Adrenal gland (tissue), 12 donors: ENCODE results near the gene ABCD4. TPM values are rescaled to one million over a fixed set of nuclear protein-coding genes. Genes with fewer than 3 reads are reported as not detected.
"Not testable (repeated sequence)": the region's sequence is repeated elsewhere in the genome, so short reads cannot be mapped to it uniquely, and the experiment has no call there.

Source experiments
- DNase-seq, 7 donors: peaks; one replicate each; pipeline ENCODE4 v3.0.0-alpha.2; 2019 to 2020
- H3K27ac ChIP-seq, 5 donors: fragments of 200-600 bp; sonication (generic) in 4 of 5; 1 replicate in 3 of 5; 2 replicates in 2 of 5; pipeline versions ENCODE4 v1.5.1 to v1.8.0; 2016 to 2020; ENCODE audit warnings: mild to moderate bottlenecking in 1 of 5
- H3K27me3 ChIP-seq: fragments of 200-600 bp; 2 replicates; pipeline ENCODE4 v1.8.0; 2021
- H3K36me3 ChIP-seq, 2 donors: fragments of 200-600 bp; replicated peaks in 1 of 2; 1 replicate in 1 of 2; 2 replicates in 1 of 2; pipeline versions ENCODE4 v1.5.1 to v1.8.0; 2018 to 2022
- H3K4me1 ChIP-seq, 2 donors: fragments of 200-600 bp; replicated peaks in 1 of 2; 1 replicate in 1 of 2; 2 replicates in 1 of 2; pipeline versions ENCODE4 v1.5.1 to v1.8.0; 2018 to 2021
- H3K4me3 ChIP-seq, 4 donors: fragments of 200-600 bp; sonication (generic) in 3 of 4; one replicate each; pipeline ENCODE4 v1.5.1; 2016 to 2018
- H3K9me3 ChIP-seq, 3 donors: fragments of 200-600 bp; sonication (generic) in 1 of 3; replicated peaks in 1 of 3; 1 replicate in 2 of 3; 2 replicates in 1 of 3; pipeline versions ENCODE4 v1.5.1 to v1.8.0; 2016 to 2021
- CTCF ChIP-seq, 6 experiments: fragments of 450-650 bp in 4 of 6; fragments of 200-600 bp in 2 of 6; sonication (generic) in 1 of 6; IDR thresholded peaks; 1 replicate in 5 of 6; 2 replicates in 1 of 6; pipeline versions ENCODE4 v1.5.1 to v1.8.0; 2016 to 2021; ENCODE audit warnings: antibody characterized with exemption in 6 of 6, mild to moderate bottlenecking in 2 of 6, moderate library complexity in 1 of 6
- POLR2A ChIP-seq, 2 donors: fragments of 450-650 bp; IDR thresholded peaks; one replicate each; pipeline ENCODE4 v1.6.1; 2017; ENCODE audit warnings: antibody characterized with exemption in 2 of 2, mild to moderate bottlenecking in 2 of 2, moderate library complexity in 1 of 2
- WGBS, 4 donors: extraction: QIAGEN DNeasy Blood & Tissue Kit in 2 of 4; methylation state at CpG; one replicate each; pipeline versions ENCODE4 v1.1.5 to v1.1.7; 2013 to 2017; 5-methylcytosine and 5-hydroxymethylcytosine counted together
- intact Hi-C, 2 donors: fragments of 100-400 bp; cut with DNase I; formaldehyde crosslinking; loops; one replicate each; pipeline versions ENCODE4 v1.14.1 to v1.15.0; 2022 to 2023
- polyA plus RNA-seq, 3 donors: library from polyadenylated mRNA; stranded (reverse); fragments of 200-250 nt in 2 of 3; fragments of 350-450 nt in 1 of 3; fragmentation: Illumina TruSeq in 1 of 3; extraction: RNeasy Lipid Tissue Mini Kit (QIAGEN cat#74804) in 1 of 3; gene quantifications; one replicate each; pipeline ENCODE4 v1.2.3, GENCODE V29; 2013 to 2014
- total RNA-seq, 9 donors: library from RNA; depleted of rRNA in 4 of 9; stranded (reverse); fragments of >200 nt in 4 of 9; fragments of 120-200 nt in 1 of 9; fragmentation: NEBNext Ultra II Directional in 1 of 9; extraction: Animal tissue kit (Norgen Biotek cat#: 25700) in 1 of 9; gene quantifications; one replicate each; pipeline versions ENCODE4 v1.1.0 to v1.2.4, GENCODE V29; 2013 to 2023
- donor health status: healthy with polysubstance abuse.
- donor health status: Bipolar disorder and iron deficiency.
- donor health status: DM: yes; HTN: yes; CAD: no.
- donor health status: DM: no; HTN: no; CAD: no.
- donor health status: DM: no; HTN: no; CAD: no.
- donor health status: DM: yes; HTN: yes; CAD: no.

The ABCD4 gene
- total and polyA plus RNA-seq, 12 donors, result 18.4 to 111 (median 57.9) TPM

GRCh38 chr14:74275241-74275841 lies 27.4 kb downstream of the ABCD4 start:
- no peaks in the 10 kb centered on the region for H3K36me3 ChIP-seq
- intact Hi-C loops, result no loop called here
- 72 to 86% (median 83%) methylated on average over 6 of the region's 6 CpGs for WGBS, 4 donors
- no peaks in the 10 kb centered on the region for H3K4me1 ChIP-seq
- H3K4me3 ChIP-seq, result no peak overlapping the region
- peaks cover 0 to 3% (median 0%) of the 10 kb centered on the region in 3 donors for H3K9me3 ChIP-seq
- TF ChIP-seq POLR2A (IDR thresholded peaks at IDR 0.05) (no peak), CTCF (IDR thresholded peaks at IDR 0.05) (no peak)
- H3K27me3 ChIP-seq, result no peaks in the 10 kb centered on the region
- no peak for DNase-seq
- H3K27ac ChIP-seq, result no peak overlapping the region

GRCh38 chr14:74271365-74271764 lies 31.4 kb downstream of the ABCD4 start:
- H3K27ac ChIP-seq, result no peak overlapping the region
- no peak overlapping the region for H3K4me3 ChIP-seq
- intact Hi-C loops, result no loop called here
- no peaks in the 10 kb centered on the region for H3K9me3 ChIP-seq
- TF ChIP-seq CTCF (IDR thresholded peaks at IDR 0.05), result no peak
- TF ChIP-seq POLR2A (IDR thresholded peaks at IDR 0.05), result no peak
- H3K4me1 ChIP-seq, result no peaks in the 10 kb centered on the region
- no peaks in the 10 kb centered on the region for H3K27me3 ChIP-seq
- H3K36me3 ChIP-seq, result no peaks in the 10 kb centered on the region
- DNase-seq, result no peak
- 92 to 100% (median 95%) methylated on average over 1 of the region's 1 CpG for WGBS, 4 donors

GRCh38 chr14:74270382-74271177 lies 32.2 kb downstream of the ABCD4 start:
- H3K27me3 ChIP-seq, H3K4me3 ChIP-seq, H3K4me1 ChIP-seq, intact Hi-C loops, H3K9me3 ChIP-seq, H3K36me3 ChIP-seq, H3K27ac ChIP-seq: not testable (repeated sequence)
- DNase-seq, result peak in 4 of 7 donors; percentile 28 to 43 (median 34)
- 60 to 66% (median 63%) methylated on average over 14 of the region's 14 CpGs for WGBS, 4 donors

- Histone ChIP-seq H3K36me3 (no peaks in the 10 kb centered on the region), H3K4me3 (no peak overlapping the region), H3K9me3 (no peaks in the 10 kb centered on the region), H3K4me1 (no peaks in the 10 kb centered on the region), H3K27me3 (no peaks in the 10 kb centered on the region), H3K27ac (no peak overlapping the region)
- 42 to 71% (median 59%) methylated on average over 2 to 3 of the region's 3 CpGs for WGBS, 4 donors
- intact Hi-C loops, result no loop called here
- DNase-seq, result no peak
- TF ChIP-seq POLR2A (IDR thresholded peaks at IDR 0.05), result no peak
- TF ChIP-seq CTCF (IDR thresholded peaks at IDR 0.05), result no peak
These were observed 35.1 kb downstream of the ABCD4 start for GRCh38 chr14:74267588-74267987.
